GM21529 (cell line): ENCODE measurements around the gene GRIA1.

Source experiments
- ATAC-seq: cut with Tn5 transposase; IDR thresholded peaks from one replicate; pipeline ENCODE4 v1.9.1; 2021; ENCODE audit not compliant: unreplicated experiment

The GRIA1 gene

DNA sequence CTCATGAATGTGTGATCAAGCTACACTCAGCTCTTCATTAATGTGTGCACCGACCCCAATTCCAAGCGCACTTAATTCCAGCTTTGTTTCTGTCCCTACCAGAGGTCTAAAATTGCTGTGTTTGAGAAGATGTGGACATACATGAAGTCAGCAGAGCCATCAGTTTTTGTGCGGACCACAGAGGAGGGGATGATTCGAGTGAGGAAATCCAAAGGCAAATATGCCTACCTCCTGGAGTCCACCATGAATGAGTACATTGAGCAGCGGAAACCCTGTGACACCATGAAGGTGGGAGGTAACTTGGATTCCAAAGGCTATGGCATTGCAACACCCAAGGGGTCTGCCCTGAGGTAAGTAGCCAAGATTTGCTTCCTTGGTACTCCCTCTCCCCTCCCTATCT lies 279.6 kb downstream of the GRIA1 start:
- no peak for ATAC-seq

DNA sequence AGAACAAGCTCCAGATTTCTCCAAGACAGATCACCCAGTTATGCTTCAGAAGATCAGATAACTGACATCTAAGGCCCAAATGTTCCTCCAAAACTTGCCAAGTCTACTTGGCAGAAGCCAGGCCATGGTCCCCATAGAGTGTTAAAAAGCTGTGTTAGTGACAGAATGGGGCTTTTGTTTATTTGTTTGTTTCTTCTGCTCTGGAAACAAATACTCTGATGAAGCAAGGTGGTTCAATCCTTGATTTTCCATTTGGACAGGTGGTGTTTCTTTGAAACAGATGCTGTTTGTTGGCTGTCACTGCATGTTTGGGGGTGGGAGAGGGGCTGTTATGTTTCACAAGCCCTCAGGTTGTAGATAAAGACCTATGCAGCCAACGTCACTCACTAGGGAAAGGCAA lies 284.2 kb downstream of the GRIA1 start:
- ATAC-seq: no peak

DNA sequence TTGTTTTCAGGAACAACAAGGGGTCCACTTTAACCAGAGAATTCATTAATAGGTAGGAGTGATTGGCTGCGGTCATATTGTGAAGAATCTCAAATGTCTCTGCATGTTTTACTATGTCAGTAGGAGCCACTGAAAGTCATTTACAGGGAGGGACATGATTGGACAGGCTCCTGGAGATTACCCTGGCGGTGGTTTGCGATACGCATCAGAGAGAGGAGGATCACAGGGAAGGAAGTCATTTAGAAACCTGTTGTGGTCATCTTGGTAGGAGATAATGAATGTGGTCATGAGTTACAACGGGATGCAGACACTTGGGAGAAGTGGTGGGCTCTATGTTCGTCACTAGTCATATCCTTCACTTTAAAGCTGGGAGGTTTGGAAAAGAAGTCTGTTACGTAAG lies 285.5 kb downstream of the GRIA1 start:
- ATAC-seq: no peak

DNA sequence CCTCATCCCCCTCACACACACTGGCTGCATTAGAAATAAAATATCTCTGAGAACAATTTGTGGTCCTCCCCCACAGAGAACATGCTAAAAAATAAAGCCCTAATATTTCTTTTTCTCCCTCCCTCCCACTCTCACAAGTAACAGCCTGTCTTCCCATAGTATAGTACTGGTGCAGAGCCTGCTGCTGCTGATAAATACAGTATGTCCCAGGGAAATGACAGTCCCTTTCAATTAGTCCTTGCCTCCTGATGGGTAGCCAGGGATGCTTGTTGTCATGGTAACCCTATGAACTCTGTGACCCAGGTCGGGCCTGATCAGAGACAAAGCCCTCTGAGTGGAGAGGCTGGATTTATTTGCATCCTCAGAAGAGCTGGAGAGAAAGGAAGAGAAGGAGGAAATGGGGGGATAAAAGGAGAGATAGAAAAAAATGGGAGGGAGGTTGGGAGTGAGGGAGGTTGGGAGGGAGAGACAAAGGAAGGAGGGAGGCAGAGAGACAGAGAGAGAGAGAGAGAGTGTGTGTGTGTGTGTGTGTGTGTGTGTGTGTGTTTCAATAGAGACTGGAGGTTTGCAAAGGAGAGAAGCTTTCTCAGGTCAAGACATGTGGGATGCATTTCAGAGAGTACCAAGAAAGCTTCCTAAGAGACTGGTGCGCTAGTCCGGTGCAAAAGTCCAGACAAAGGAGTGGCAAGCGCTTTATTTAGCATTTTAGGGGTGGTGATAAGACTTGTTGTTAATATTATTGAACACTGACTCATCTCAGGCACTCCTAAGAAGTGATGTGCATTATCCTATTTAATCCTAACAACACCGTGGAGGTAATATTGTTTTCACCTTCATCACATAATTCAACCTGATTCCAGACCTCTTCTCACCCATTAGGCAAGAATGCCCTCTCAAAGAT lies 287.5 kb downstream of the GRIA1 start:
- no peak for ATAC-seq

DNA sequence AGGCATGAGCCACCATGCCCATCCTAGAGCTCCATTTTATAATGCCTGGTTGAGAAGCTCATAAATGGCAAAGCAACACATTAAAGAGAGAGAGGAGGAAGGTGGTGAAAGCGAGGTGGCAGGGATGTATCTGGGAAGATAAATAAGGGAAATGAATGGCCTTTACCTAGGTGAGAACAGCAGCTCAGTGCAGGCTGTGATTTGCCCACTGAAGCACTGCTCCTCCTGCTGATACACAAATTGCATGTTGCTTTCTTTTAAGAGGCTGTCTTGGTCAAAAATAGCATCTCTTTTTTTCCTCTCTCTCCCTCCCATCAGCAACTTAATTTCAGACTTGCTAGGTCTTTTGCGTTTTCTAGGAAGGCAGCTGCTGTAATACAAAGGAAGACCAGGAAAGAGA lies 289.4 kb downstream of the GRIA1 start:
- ATAC-seq: no peak

DNA sequence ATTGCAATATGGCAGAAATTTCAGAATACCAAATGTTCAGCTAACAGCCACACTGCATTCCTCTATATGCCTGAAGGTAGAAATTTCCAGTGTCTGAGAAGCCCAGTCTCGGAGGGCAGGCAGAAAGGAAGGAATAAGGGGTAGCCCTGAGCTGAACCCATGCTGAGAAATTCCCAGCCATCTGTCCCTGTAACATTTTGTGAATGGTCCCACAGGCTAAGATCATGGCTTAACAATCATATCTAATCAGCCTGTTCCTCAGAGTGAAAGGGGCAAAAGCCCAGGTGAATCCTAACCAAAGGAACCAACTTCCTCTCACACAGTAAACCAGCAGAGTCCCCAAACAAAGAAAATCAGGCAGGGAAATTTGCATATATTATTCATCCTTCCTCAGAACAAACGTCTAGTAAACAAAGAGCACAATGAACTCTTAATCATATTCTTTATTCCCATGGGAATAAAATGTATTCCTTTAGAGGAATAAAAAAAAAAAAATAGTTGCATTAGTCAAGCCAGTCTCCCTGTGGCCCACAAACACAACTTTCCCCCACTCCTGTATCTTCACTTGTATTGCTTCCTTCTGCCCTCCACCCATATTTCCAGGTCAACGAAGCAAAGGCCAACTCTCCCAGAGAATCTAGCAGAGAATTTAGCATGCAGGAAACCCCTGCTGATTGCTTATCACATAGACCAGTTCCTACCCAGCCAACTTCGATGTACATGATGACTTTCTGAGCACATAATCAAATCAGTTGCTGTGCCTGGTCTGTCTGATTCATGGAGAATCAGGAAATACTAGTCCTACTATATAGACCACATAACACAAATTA lies 290.6 kb downstream of the GRIA1 start:
- ATAC-seq: no peak

DNA sequence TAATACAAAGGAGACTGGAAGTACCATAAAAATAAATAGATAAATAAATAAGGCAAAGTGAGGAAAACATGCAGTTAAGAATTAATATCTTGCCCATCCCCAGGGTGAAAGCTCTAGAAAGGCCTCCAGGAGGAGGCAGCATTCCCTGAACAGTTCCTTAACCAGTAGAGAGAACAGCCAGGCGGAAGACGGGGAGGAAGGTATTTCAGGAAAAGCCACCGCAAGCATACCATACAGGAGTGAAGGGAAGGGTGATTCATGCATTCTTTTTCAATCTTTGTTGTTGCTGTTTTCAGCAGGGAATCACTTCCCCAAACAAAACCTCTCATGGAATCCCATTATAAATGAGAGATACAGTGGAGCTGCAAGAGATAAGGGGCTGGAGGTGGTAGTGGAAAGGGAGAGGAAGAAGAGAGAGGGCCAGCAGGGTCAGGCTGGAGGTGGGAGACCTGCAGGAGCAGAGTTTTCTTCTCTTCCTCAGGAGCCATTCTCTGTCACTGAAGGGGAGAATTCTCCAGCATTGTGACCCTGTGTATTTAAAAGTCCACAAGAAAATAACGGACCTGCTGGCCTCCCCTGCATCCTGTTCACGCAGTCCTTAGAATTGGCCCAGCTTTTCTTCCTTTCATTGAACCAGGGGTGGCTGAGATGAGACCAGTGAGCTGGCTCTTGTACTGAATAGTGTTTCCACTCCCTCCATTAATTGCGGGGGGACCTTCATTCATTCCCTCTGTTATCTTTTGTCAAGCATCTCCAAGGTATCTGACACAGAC lies 292.3 kb downstream of the GRIA1 start:
- no peak for ATAC-seq

DNA sequence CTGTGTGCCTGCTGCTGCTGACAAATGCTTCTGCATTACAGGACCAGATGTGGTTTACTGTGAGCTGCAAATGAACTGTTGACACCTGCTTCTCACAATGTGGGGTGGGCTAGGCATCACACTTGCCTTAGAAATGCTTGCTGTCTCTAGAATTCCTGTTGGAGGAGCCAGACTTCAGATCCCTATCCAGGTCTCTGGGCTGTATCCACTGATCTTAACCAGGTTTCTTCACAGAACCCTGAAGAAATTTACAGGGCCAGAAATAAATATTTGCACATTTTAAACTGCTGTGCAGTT lies 292.8 kb downstream of the GRIA1 start:
- no peak for ATAC-seq

DNA sequence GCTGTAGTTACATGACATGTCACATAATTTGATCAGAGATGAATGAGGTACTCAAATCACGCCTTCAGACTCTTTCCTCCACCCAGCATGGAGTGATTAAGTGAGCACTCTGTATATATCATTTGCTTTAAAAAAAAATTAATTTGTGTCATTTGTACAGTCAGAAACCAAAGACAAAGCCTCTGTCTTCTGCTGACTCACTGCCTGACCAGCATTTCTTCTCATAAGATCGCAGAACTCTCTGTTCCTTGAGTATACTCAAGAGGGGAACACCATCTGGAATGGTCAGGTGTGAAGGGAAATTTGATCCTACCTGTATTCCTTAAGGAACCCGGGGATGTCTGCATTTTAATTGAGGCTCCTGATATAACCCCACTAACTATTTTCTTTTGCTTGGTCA lies 293.8 kb downstream of the GRIA1 start:
- no peak for ATAC-seq

DNA sequence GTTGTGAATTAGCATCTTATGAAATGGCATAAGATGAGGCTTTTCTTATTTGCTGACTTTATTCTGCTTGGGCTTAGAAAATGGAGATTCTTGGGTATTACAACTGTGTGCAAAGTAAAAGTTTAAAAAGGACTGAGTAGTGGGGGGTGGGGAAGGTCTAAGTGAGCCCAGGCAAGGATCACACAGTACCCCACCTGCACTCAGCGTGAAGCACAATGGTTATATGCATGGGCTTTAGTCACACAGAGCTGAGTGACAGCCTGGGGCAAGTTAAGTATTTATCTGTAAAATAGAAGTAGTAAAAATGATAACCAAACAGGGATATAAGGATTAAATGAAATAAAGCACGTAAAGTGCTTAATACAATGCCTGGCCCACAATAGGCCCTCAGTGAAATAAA lies 300.9 kb downstream of the GRIA1 start:
- ATAC-seq: no peak

DNA sequence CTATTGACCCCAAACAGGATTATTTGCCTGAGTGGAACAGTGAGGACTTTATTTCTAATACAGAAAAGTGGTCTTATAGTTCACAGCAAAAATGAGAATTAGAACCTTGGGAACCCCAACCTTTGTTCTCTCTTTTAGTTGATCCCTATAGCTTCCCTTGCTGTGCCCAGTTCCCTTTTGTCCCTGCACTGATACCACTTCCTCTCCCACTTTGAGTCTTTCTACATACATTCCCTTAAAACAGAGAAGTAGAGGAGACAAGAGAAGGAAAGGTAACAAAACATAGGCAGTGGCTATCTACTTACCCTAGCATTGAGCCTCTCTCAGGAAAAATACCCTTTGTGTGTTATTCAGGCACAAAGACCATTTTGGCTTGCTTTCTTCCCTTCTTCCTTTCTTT lies 301.8 kb downstream of the GRIA1 start:
- ATAC-seq: no peak

DNA sequence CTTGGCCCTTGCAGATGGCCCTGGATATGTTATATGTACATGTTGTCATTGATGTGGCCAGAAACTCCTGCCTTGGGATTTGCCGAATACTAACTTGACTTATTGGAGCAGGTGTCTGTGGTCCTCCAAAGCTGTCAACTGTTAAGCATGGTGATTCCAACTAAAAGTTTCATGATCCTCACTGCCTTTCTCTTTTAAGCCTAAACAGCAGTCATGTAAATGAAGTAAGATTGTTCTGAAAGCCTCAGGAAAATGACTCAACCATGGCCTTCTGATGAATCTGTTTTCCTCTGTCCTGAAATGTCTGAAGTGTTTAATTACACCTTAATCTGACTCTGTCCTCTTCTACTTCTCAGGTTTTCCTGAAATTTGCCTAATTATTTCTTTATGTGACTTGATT lies 303.2 kb downstream of the GRIA1 start:
- ATAC-seq: no peak

DNA sequence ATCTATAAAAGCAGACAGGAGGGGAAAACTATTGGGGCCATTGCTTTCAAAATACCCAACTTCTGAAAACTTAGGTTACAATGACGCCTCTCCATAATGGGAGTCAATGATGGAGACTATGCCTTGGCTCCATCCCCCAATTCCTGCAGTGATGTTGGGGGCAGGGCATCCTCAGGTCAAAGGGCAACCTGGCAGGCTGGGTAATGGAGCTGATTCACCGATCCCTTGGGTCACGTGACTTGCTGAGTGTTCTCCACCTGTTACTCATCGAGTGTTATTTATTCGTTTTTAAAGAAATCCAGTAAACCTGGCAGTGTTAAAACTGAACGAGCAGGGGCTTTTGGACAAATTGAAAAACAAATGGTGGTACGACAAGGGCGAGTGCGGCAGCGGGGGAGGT lies 303.9 kb downstream of the GRIA1 start:
- ATAC-seq: no peak

DNA sequence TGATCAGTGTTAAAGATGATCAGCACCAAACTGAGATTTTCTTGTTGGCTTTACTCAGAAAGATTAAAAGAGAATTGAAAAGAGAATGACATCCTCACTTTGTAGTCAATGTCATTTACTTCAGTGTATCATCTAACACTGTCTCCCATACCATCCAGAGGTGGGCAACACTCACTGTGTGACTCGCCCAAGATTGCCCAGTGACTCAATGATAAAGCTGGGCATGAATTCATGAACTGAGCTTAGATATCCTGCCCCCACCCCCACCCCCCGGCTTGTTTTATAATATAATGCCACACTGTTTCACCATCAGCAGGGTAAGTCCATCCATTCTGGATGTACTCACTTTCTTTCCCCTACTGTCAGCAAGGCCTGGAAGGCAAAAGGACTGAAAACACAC lies 306.1 kb downstream of the GRIA1 start:
- ATAC-seq: no peak

DNA sequence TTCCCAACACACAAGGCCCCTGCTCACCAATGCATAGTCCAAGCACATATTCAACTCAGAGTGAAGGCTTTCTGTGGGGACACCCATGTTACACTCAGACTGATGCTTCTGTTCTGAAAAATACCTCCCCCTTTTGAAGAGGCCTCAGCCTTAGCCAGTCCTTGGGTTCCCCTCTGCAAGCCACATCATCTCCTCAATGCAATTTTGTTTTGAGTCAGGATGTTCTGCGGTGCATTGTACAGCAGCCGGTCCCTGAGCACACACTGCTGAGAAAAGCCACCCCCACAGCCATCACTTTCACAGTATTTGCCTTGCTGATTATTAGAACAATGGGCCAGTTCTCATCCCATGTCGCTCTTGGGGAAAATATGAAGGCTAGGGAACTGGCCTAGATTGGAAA lies 307.0 kb downstream of the GRIA1 start:
- ATAC-seq: peak; percentile 97

DNA sequence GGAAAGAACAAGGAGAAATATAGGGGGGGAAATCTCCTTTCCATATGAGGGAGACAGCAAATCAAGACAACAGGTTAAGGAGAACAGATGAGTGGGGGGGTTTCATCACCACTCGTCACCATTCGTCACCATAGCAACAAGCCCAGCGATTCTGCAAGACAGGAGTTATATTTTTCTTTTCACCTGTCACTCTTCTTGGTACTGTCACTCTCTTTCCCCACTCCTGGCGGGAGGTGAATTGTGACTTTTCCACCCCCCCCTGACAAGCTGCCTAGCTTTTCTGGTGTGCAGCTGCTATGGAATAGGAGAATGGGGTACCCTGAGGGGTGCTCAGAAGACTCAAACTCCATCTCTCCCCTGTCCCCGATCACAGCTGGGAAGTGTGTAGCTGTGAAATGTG lies 308.4 kb downstream of the GRIA1 start:
- no peak for ATAC-seq

DNA sequence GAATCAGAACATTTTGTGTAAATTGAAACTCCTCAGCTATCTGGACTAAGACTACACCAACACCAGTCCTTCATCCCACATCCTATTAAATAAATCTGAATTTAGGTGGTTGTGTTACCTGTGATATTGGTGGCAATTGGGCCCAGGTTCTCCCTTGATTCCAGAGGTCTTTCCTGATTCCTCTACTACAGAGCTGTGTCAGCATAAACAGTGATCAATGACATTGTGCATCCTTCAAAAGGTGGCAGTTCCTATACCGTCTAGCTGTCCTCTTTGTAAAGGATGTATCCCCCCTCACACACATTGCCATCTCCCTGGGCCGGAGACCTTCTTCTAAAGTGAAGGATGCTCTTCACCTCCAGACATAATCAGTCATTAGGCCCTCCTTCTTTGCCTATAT lies 309.0 kb downstream of the GRIA1 start:
- no peak for ATAC-seq

DNA sequence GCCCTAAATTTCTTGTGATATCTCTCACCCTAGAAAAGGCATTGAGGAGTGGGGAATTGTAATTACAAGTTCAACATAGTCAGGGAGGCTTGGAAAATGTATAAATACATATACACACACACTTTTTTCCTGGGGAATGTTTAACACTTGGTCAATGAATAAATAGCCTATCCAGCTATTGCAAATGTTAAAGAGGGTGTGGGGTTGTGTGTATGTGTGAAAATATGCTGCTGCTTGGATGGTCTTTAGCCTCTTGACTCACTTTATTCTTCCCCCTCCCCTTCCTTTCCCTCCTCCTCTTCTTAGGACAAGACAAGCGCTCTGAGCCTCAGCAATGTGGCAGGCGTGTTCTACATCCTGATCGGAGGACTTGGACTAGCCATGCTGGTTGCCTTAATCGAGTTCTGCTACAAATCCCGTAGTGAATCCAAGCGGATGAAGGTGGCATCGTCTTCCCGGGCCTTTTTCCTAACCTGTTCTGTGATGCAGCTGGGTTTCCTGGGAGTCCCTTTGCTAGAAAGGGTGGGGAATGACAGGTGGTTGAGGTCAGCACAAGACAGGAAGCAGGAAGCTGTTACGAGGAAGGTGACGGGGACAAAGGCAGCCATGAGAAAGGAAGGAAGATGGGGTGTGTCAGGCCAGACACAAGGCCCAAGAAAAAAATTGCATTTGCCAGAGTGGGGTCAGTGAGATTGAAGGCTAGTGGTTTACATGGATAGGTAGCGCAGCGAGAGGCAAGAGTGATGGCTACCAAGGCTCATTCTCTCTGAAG lies 311.8 kb downstream of the GRIA1 start:
- ATAC-seq: no peak

DNA sequence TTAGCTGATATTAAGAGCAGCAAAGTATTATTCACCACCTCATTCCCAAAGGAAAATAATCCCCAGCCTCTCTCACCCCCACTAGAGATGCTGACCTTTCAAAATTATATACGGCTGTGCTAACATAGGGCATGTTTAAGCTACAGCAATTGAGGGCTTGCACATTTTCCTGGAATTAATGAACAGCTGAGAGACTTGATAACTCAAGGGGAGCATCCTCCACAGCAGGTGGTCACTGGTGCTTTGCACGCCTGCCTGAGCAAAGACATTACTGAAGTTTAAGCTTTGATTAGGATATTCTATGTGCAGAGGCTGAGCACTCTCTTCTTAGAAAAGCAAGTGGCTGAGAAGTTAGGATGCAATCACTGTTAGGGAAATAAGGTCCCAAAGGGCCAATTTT lies 317.3 kb downstream of the GRIA1 start:
- ATAC-seq: no peak

DNA sequence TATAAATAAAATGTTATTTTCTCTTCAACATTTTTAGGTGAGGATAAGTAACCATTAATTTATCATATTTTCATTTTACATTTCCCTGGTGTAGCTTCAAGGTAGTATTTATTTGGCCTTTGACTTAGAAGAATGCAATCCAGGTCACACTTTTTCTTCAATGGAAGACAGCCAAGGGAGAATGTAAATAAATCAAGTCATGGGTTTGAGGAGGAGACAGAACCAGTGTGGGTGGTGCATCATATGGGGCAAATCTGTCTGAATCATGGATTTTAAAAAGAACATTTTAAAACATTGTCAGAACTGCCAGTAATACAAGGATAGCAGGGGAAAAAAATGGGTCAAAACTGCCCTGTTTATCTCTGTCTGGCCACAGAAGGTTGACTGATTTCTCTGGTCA lies 318.7 kb downstream of the GRIA1 start:
- no peak for ATAC-seq

DNA sequence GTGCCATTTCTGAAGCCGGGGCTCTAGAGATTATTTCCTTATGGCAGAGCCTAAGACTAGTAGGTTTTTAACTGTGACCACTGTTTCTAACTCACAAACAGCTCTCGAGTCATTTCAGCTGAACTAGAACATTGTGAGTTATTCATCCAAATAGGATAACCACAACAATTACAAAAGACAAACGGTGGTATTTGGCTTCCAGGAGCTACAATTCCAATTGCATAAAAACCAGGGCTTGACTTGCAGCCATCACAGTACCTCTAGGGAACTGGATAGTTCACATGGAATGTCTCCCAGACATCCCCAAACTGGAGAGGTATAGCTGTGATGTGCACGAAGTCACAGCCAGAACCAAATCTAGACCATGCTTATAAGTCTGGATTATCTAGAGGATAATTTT lies 323.4 kb downstream of the GRIA1 start:
- ATAC-seq: no peak
